Measurements from ENCODE around the gene TTN.

TTN gene

GRCh38 chr2:178807227-178808008 is at the start of gene TTN:
TSS of gene TTN (minus strand) at chr2:178807423. CDS start at chr2:178804642, 2,781 bp downstream.
- DNase-seq (ENCODE audit: low spot score): no peak

GRCh38 chr2:178855151-178855550 is 47.9 kb upstream of the TTN start:
- DNase-seq (ENCODE audit: low spot score): no peak

GRCh38 chr2:178848335-178848734 is 41.1 kb upstream of the TTN start:
- DNase-seq (ENCODE audit: low spot score): no peak

- DNase-seq (ENCODE audit: low spot score): no peak
These were observed 39.2 kb upstream of the TTN start for GRCh38 chr2:178846458-178846802.

GRCh38 chr2:178845566-178846457 is 38.6 kb upstream of the TTN start:
- no peak for DNase-seq (ENCODE audit: low spot score)

- no peak for DNase-seq (ENCODE audit: low spot score)
These were observed 37.5 kb upstream of the TTN start for GRCh38 chr2:178844701-178845100.

GRCh38 chr2:178844269-178844668 is 37.0 kb upstream of the TTN start:
- DNase-seq (ENCODE audit: low spot score): no peak

- DNase-seq (ENCODE audit: low spot score): no peak
These were observed 36.5 kb upstream of the TTN start for GRCh38 chr2:178843697-178844096.

GRCh38 chr2:178836807-178837206 is 29.6 kb upstream of the TTN start:
- no peak for DNase-seq (ENCODE audit: low spot score)

GRCh38 chr2:178834086-178834485 is 26.9 kb upstream of the TTN start:
- no peak for DNase-seq (ENCODE audit: low spot score)

GRCh38 chr2:178833382-178833781 is 26.2 kb upstream of the TTN start:
- DNase-seq (ENCODE audit: low spot score): no peak

- no peak for DNase-seq (ENCODE audit: low spot score)
These were observed 23.2 kb upstream of the TTN start for GRCh38 chr2:178830451-178830850.

GRCh38 chr2:178829981-178830380 is 22.8 kb upstream of the TTN start:
- no peak for DNase-seq (ENCODE audit: low spot score)

- DNase-seq (ENCODE audit: low spot score): peak; percentile 24
These were observed 22.2 kb upstream of the TTN start for GRCh38 chr2:178829299-178829960.

- DNase-seq (ENCODE audit: low spot score): peak; percentile 13
These were observed 21.3 kb upstream of the TTN start for GRCh38 chr2:178828486-178828881.

- no peak for DNase-seq (ENCODE audit: low spot score)
These were observed 20.7 kb upstream of the TTN start for GRCh38 chr2:178827739-178828485.

- DNase-seq (ENCODE audit: low spot score): no peak
These were observed 19.9 kb upstream of the TTN start for GRCh38 chr2:178827111-178827510.

- DNase-seq (ENCODE audit: low spot score): peak; percentile 49
These were observed 18.0 kb upstream of the TTN start for GRCh38 chr2:178825183-178825582.

GRCh38 chr2:178824181-178824580 is 17.0 kb upstream of the TTN start:
- no peak for DNase-seq (ENCODE audit: low spot score)

GRCh38 chr2:178819992-178820391 is 12.8 kb upstream of the TTN start:
- DNase-seq (ENCODE audit: low spot score): no peak

GRCh38 chr2:178819147-178819875 is 12.1 kb upstream of the TTN start:
- no peak for DNase-seq (ENCODE audit: low spot score)
